ENCODE measurements around the gene FAM180A.
"Not testable (repeated sequence)": the region's sequence is repeated elsewhere in the genome, so short reads cannot be mapped to it uniquely, and the experiment has no call there.

Gene FAM180A

GRCh38 chr7:135784013-135784412 is 35.4 kb upstream of the FAM180A start:
- H3K4me3 ChIP-seq (ENCODE audit: low read depth, low read length): no peak overlapping the region
- TF ChIP-seq CTCF (IDR thresholded peaks at IDR 0.05; ENCODE audit: control insufficient read depth, extremely low read depth, insufficient read depth): no peak
- no peak for DNase-seq (ENCODE audit: low read depth)

GRCh38 chr7:135782801-135783200 is 34.2 kb upstream of the FAM180A start:
- TF ChIP-seq CTCF (IDR thresholded peaks at IDR 0.05; ENCODE audit: control insufficient read depth, extremely low read depth, insufficient read depth): no peak
- H3K4me3 ChIP-seq (ENCODE audit: low read depth, low read length): no peak overlapping the region
- no peak for DNase-seq (ENCODE audit: low read depth)

GRCh38 chr7:135782377-135782776 is 33.8 kb upstream of the FAM180A start:
- no peak for TF ChIP-seq CTCF (IDR thresholded peaks at IDR 0.05; ENCODE audit: control insufficient read depth, extremely low read depth, insufficient read depth)
- no peak overlapping the region for H3K4me3 ChIP-seq (ENCODE audit: low read depth, low read length)
- no peak for DNase-seq (ENCODE audit: low read depth)

- DNase-seq (ENCODE audit: low read depth): peak; percentile 43
- no peak for TF ChIP-seq CTCF (IDR thresholded peaks at IDR 0.05; ENCODE audit: control insufficient read depth, extremely low read depth, insufficient read depth)
- no peak overlapping the region for H3K4me3 ChIP-seq (ENCODE audit: low read depth, low read length)
These were observed 29.2 kb upstream of the FAM180A start for GRCh38 chr7:135777626-135778398.

- H3K4me3 ChIP-seq (ENCODE audit: low read depth, low read length); DNase-seq (ENCODE audit: low read depth): not testable (repeated sequence)
These were observed 27.3 kb upstream of the FAM180A start for GRCh38 chr7:135775915-135776314.

- no peak for DNase-seq (ENCODE audit: low read depth)
- H3K4me3 ChIP-seq (ENCODE audit: low read depth, low read length): no peak overlapping the region
- no peak for TF ChIP-seq CTCF (IDR thresholded peaks at IDR 0.05; ENCODE audit: control insufficient read depth, extremely low read depth, insufficient read depth)
These were observed 26.6 kb upstream of the FAM180A start for GRCh38 chr7:135775230-135775629.

GRCh38 chr7:135774284-135774683 is 25.7 kb upstream of the FAM180A start:
- TF ChIP-seq CTCF (IDR thresholded peaks at IDR 0.05; ENCODE audit: control insufficient read depth, extremely low read depth, insufficient read depth): no peak
- peak overlapping the region; percentile 16; the same call in 1 of the 2 replicates for H3K4me3 ChIP-seq (ENCODE audit: low read depth, low read length)
- DNase-seq (ENCODE audit: low read depth): peak; percentile 96

Data from LNCaP clone FGC (cell line).